Mesenchymal stem cell (in vitro differentiated cells and primary cell): Measurements from ENCODE around the gene KCNJ16.

Source experiments
- DNase-seq: peaks from one replicate; pipeline ENCODE4 v3.0.0-alpha.2; 2013
- H2AFZ ChIP-seq: one replicate; pipeline ENCODE4 v1.6.1; 2013; ENCODE audit warnings: low read depth, mild to moderate bottlenecking, control low read depth, inconsistent platforms, low read length, moderate library complexity
- H2AK5ac ChIP-seq: 2 replicates; pipeline ENCODE4 v1.6.1; 2013; ENCODE audit warnings: low read length, moderate library complexity, mild to moderate bottlenecking, inconsistent platforms; ENCODE audit not compliant: severe bottlenecking
- H2BK120ac ChIP-seq: one replicate; pipeline ENCODE4 v1.6.1; 2013; ENCODE audit warnings: low read depth, mild to moderate bottlenecking, inconsistent platforms, low read length, moderate library complexity
- H2BK12ac ChIP-seq, 2 experiments: one replicate each; pipeline ENCODE4 v1.6.1; 2013; ENCODE audit warnings: inconsistent platforms in 2 of 2, low read length in 2 of 2, mild to moderate bottlenecking in 2 of 2, moderate library complexity in 2 of 2, control low read depth in 1 of 2
- H2BK15ac ChIP-seq: one replicate; pipeline ENCODE4 v1.6.1; 2013; ENCODE audit warnings: mild to moderate bottlenecking, low read depth, inconsistent platforms; ENCODE audit not compliant: poor library complexity, severe bottlenecking
- H2BK5ac ChIP-seq: 2 replicates; pipeline ENCODE4 v1.6.1; 2013; ENCODE audit warnings: low read depth, mild to moderate bottlenecking, low read length, control low read depth, inconsistent platforms; ENCODE audit not compliant: poor library complexity, severe bottlenecking
- H3K14ac ChIP-seq, 2 experiments: one replicate each; pipeline ENCODE4 v1.6.1; 2013; ENCODE audit warnings: inconsistent platforms in 2 of 2, low read length in 2 of 2, control low read depth in 1 of 2, mild to moderate bottlenecking in 1 of 2, moderate library complexity in 1 of 2
- H3K18ac ChIP-seq, 2 experiments: one replicate each; pipeline ENCODE4 v1.6.1; 2013; ENCODE audit warnings: inconsistent platforms in 2 of 2, low read length in 2 of 2, control low read depth in 1 of 2, low read depth in 1 of 2, mild to moderate bottlenecking in 1 of 2
- H3K23ac ChIP-seq, 2 experiments: one replicate each; pipeline ENCODE4 v1.6.1; 2013; ENCODE audit warnings: inconsistent platforms in 2 of 2, low read length in 2 of 2, mild to moderate bottlenecking in 2 of 2, moderate library complexity in 2 of 2, control low read depth in 1 of 2
- H3K27ac ChIP-seq: 2 replicates; pipeline ENCODE4 v1.5.1; 2013; ENCODE audit warnings: mild to moderate bottlenecking, moderate library complexity, low read length, control low read depth, inconsistent platforms; ENCODE audit not compliant: poor library complexity, severe bottlenecking
- H3K27me3 ChIP-seq, 2 experiments: 2 replicates each; pipeline versions ENCODE4 v1.6.1 to v1.7.0; 2013; ENCODE audit warnings: low read length in 2 of 2, mild to moderate bottlenecking in 2 of 2, moderate library complexity in 2 of 2, control low read depth in 1 of 2, inconsistent platforms in 1 of 2; ENCODE audit not compliant: control insufficient read depth in 1 of 2, insufficient read depth in 1 of 2
- H3K36me3 ChIP-seq, 2 experiments: 2 replicates each; pipeline versions ENCODE4 v1.6.1 to v1.7.0; 2013; ENCODE audit warnings: low read length in 2 of 2, control low read depth in 1 of 2, inconsistent platforms in 1 of 2, low read depth in 1 of 2, mild to moderate bottlenecking in 1 of 2; ENCODE audit not compliant: insufficient read depth in 2 of 2, control insufficient read depth in 1 of 2
- H3K4ac ChIP-seq, 2 experiments: one replicate each; pipeline ENCODE4 v1.6.1; 2013; ENCODE audit warnings: inconsistent platforms in 2 of 2, low read length in 2 of 2, mild to moderate bottlenecking in 2 of 2, moderate library complexity in 2 of 2, control low read depth in 1 of 2, low read depth in 1 of 2
- H3K4me1 ChIP-seq: 2 replicates; pipeline ENCODE4 v1.6.1; 2013; ENCODE audit warnings: low read depth, low read length, control low read depth; ENCODE audit not compliant: control insufficient read depth, insufficient read depth
- H3K4me2 ChIP-seq: 2 replicates; pipeline ENCODE4 v1.6.1; 2013; ENCODE audit warnings: low read length, mild to moderate bottlenecking, inconsistent platforms; ENCODE audit not compliant: poor library complexity, severe bottlenecking
- H3K4me3 ChIP-seq, 2 experiments: 2 replicates each; pipeline versions ENCODE4 v1.5.1 to v1.7.0; 2013; ENCODE audit warnings: low read length in 2 of 2, mild to moderate bottlenecking in 2 of 2, control low read depth in 1 of 2, low read depth in 1 of 2; ENCODE audit not compliant: insufficient read depth in 1 of 2
- H3K79me1 ChIP-seq: replicated peaks from 2 replicates; pipeline ENCODE4 v1.6.1; 2013; ENCODE audit warnings: mild to moderate bottlenecking, control low read depth, low read length, inconsistent platforms; ENCODE audit not compliant: poor library complexity, severe bottlenecking
- H3K9ac ChIP-seq: 2 replicates; pipeline ENCODE4 v1.7.0; 2013; ENCODE audit warnings: mild to moderate bottlenecking, low read length, moderate library complexity
- H3K9me3 ChIP-seq: 2 replicates; pipeline ENCODE4 v1.7.0; 2013; ENCODE audit warnings: mild to moderate bottlenecking, low read length; ENCODE audit not compliant: control insufficient read depth
- H4K8ac ChIP-seq: one replicate; pipeline ENCODE4 v1.6.1; 2013; ENCODE audit warnings: inconsistent platforms, mild to moderate bottlenecking, low read length, moderate library complexity
- H4K91ac ChIP-seq: one replicate; pipeline ENCODE4 v1.6.1; 2013; ENCODE audit warnings: mild to moderate bottlenecking, low read length, inconsistent platforms
- WGBS: methylation state at CpG from one replicate; pipeline ENCODE4 v1.1.7; 2013; ENCODE audit warnings: mixed read lengths; 5-methylcytosine and 5-hydroxymethylcytosine counted together

Gene KCNJ16

DNA sequence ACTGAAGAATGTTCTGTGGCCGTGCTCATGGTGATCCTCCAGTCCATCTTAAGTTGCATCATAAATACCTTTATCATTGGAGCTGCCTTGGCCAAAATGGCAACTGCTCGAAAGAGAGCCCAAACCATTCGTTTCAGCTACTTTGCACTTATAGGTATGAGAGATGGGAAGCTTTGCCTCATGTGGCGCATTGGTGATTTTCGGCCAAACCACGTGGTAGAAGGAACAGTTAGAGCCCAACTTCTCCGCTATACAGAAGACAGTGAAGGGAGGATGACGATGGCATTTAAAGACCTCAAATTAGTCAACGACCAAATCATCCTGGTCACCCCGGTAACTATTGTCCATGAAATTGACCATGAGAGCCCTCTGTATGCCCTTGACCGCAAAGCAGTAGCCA is 57.5 kb downstream of the KCNJ16 start:
- no peak overlapping the region for H3K9ac ChIP-seq
- H3K4me2 ChIP-seq, result no peak overlapping the region
- no peak overlapping the region for H3K23ac ChIP-seq
- peaks cover 4% of the 10 kb centered on the region for H3K4me1 ChIP-seq
- H2BK15ac ChIP-seq, result no peak overlapping the region
- WGBS, result 99% methylated on average over 11 of the region's 11 CpGs
- no peak overlapping the region for H2BK12ac ChIP-seq
- H3K14ac ChIP-seq, result no peak overlapping the region
- no peak overlapping the region for H3K4ac ChIP-seq
- H3K4me3 ChIP-seq, result no peak overlapping the region
- no peak overlapping the region for H4K91ac ChIP-seq
- DNase-seq, result no peak
- H3K36me3 ChIP-seq, result peaks cover 0 to 21% of the 10 kb centered on the region in 2 experiments
- no peak overlapping the region for H2AFZ ChIP-seq
- peaks cover 11% of the 10 kb centered on the region for H3K79me1 ChIP-seq
- no peak overlapping the region for H2AK5ac ChIP-seq
- H2BK5ac ChIP-seq, result no peak overlapping the region
- no peak overlapping the region for H3K27ac ChIP-seq
- no peaks in the 10 kb centered on the region for H3K27me3 ChIP-seq
- H4K8ac ChIP-seq, result no peak overlapping the region
- H3K18ac ChIP-seq, result no peak overlapping the region
- no peak overlapping the region for H2BK120ac ChIP-seq
- H3K9me3 ChIP-seq, result no peaks in the 10 kb centered on the region

DNA sequence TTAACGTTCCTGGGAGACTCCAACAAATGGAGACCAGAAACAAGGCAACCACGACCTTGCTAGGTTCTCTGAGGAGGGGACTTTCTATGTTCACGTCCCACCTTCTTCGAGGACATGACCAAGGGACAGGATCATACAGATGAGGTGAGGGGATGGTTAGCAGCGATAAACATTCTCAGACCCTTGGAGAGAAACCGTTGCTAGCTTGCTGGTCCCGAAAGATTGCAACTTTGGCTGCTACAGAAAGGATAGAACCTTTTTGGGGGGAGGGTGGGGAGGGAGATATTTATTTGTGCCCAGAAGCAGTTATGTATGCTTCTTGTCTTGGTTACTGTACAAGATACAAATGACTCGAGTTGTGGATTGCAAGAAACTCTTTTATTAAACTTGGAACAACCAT is 59.0 kb downstream of the KCNJ16 start:
- H2BK15ac ChIP-seq, result no peak overlapping the region
- no peak overlapping the region for H3K27ac ChIP-seq
- H3K27me3 ChIP-seq, result no peaks in the 10 kb centered on the region
- no peak overlapping the region for H2AK5ac ChIP-seq
- H2BK120ac ChIP-seq, result no peak overlapping the region
- WGBS, result 95% methylated on average over 8 of the region's 8 CpGs
- no peak overlapping the region for H3K23ac ChIP-seq
- H3K79me1 ChIP-seq, result peaks cover 7% of the 10 kb centered on the region
- no peaks in the 10 kb centered on the region for H3K9me3 ChIP-seq
- H2AFZ ChIP-seq, result no peak overlapping the region
- no peak overlapping the region for H3K9ac ChIP-seq
- no peak for DNase-seq
- peaks cover 6% of the 10 kb centered on the region for H3K4me1 ChIP-seq
- H4K8ac ChIP-seq, result no peak overlapping the region
- H3K4ac ChIP-seq, result no peak overlapping the region
- no peak overlapping the region for H2BK5ac ChIP-seq
- no peak overlapping the region for H3K4me2 ChIP-seq
- no peak overlapping the region for H3K18ac ChIP-seq
- H3K14ac ChIP-seq, result no peak overlapping the region
- H3K36me3 ChIP-seq, result peaks cover 0 to 16% of the 10 kb centered on the region in 2 experiments
- no peak overlapping the region for H2BK12ac ChIP-seq
- no peak overlapping the region for H3K4me3 ChIP-seq
- H4K91ac ChIP-seq, result no peak overlapping the region

DNA sequence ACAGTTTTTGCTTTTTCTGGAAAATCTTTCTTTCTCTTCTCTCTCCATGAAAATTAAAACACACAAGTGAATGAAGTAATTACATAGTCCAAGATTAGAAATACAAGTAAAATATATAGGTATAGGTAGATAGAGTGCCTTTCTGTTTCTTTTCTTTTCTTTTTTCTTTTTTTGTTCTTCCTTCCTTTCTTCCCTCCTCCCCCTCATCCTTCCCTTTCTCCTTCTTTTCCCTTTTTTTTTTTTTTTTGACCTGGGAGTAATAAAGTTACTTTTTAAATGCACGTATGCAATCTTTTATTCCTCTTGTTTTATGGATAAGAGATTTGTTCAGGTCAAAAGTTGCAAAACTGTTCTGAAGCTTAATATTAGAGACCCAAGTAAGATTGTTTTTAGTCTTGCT is 59.8 kb downstream of the KCNJ16 start:
- no peak overlapping the region for H2BK5ac ChIP-seq
- H2BK15ac ChIP-seq, result no peak overlapping the region
- no peak overlapping the region for H3K14ac ChIP-seq
- H3K4me3 ChIP-seq, result no peak overlapping the region
- H3K23ac ChIP-seq, result no peak overlapping the region
- H3K4me1 ChIP-seq, result peaks cover 8% of the 10 kb centered on the region
- H2AFZ ChIP-seq, result no peak overlapping the region
- peaks cover 0 to 16% of the 10 kb centered on the region in 2 experiments for H3K36me3 ChIP-seq
- no peak overlapping the region for H4K91ac ChIP-seq
- H3K4me2 ChIP-seq, result no peak overlapping the region
- H2AK5ac ChIP-seq, result no peak overlapping the region
- no peak overlapping the region for H2BK12ac ChIP-seq
- H3K18ac ChIP-seq, result no peak overlapping the region
- no peak overlapping the region for H4K8ac ChIP-seq
- WGBS, result 88% methylated on average over 1 of the region's 1 CpG
- H3K9me3 ChIP-seq, result no peaks in the 10 kb centered on the region
- no peaks in the 10 kb centered on the region for H3K27me3 ChIP-seq
- no peak overlapping the region for H2BK120ac ChIP-seq
- no peak overlapping the region for H3K27ac ChIP-seq
- H3K79me1 ChIP-seq, result peaks cover 7% of the 10 kb centered on the region
- DNase-seq, result no peak
- no peak overlapping the region for H3K9ac ChIP-seq
- H3K4ac ChIP-seq, result no peak overlapping the region

DNA sequence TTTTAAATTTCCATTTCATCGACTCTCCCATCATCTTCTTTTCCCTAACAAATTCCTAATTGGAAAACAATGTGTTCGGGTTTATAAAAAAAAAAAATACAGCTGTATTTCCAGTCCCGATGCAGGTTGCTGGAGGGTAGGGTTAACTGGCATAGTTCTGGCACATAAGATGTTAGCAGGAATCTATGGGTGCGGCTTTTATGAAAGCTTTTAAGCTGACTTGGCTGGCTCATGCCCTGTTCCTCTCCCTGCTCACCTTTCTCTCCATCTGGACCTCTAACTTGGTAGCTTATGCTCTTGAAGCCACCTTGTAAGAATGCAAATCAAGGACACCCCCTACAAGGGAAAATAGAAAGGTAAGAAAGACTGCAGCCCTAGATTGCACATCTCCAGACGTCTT is 61.1 kb downstream of the KCNJ16 start:
- no peak overlapping the region for H3K23ac ChIP-seq
- H3K27me3 ChIP-seq, result no peaks in the 10 kb centered on the region
- H2AK5ac ChIP-seq, result peak overlapping the region; percentile 44
- peaks cover 0 to 16% of the 10 kb centered on the region in 2 experiments for H3K36me3 ChIP-seq
- H2BK15ac ChIP-seq, result no peak overlapping the region
- H3K4ac ChIP-seq, result peak overlapping the region in 1 of 2 experiments; percentile 52
- no peak overlapping the region for H3K14ac ChIP-seq
- no peak overlapping the region for H4K8ac ChIP-seq
- H2BK5ac ChIP-seq, result no peak overlapping the region
- H3K18ac ChIP-seq, result no peak overlapping the region
- H3K4me3 ChIP-seq, result no peak overlapping the region
- no peak overlapping the region for H3K9ac ChIP-seq
- H2BK12ac ChIP-seq, result peak overlapping the region in 1 of 2 experiments; percentile 63
- H2BK120ac ChIP-seq, result peak overlapping the region; percentile 40
- H3K4me2 ChIP-seq, result no peak overlapping the region
- peak overlapping the region; percentile 76 for H4K91ac ChIP-seq
- peaks cover 8% of the 10 kb centered on the region for H3K4me1 ChIP-seq
- DNase-seq, result no peak
- peaks cover 5% of the 10 kb centered on the region for H3K79me1 ChIP-seq
- H2AFZ ChIP-seq, result no peak overlapping the region
- H3K9me3 ChIP-seq, result no peaks in the 10 kb centered on the region
- H3K27ac ChIP-seq, result no peak overlapping the region
- WGBS, result 100% methylated on average over 2 of the region's 5 CpGs
